Skeletal muscle satellite cell (primary cell): ENCODE measurements around the gene DNLZ.

Experiments used
- H3K27me3 ChIP-seq: 2 replicates; pipeline ENCODE4 v1.7.0; 2013; ENCODE audit warnings: low read length; ENCODE audit not compliant: control insufficient read depth, insufficient read depth
- H3K36me3 ChIP-seq: 2 replicates; pipeline ENCODE4 v1.7.0; 2013; ENCODE audit warnings: mild to moderate bottlenecking, control low read depth, low read length; ENCODE audit not compliant: insufficient read depth
- H3K4me1 ChIP-seq: 2 replicates; pipeline ENCODE4 v1.7.0; 2013; ENCODE audit warnings: low read length; ENCODE audit not compliant: control insufficient read depth, insufficient read depth
- H3K4me2 ChIP-seq: 2 replicates; pipeline ENCODE4 v1.7.0; 2013; ENCODE audit warnings: mild to moderate bottlenecking, low read length
- H3K4me3 ChIP-seq: 2 replicates; pipeline ENCODE4 v1.7.0; 2013; ENCODE audit warnings: low read length
- H3K9ac ChIP-seq: 2 replicates; pipeline ENCODE4 v1.7.0; 2013; ENCODE audit warnings: mild to moderate bottlenecking, low read depth, low read length, moderate library complexity
- H3K9me3 ChIP-seq: replicated peaks from 2 replicates; pipeline ENCODE4 v1.7.0; 2013; ENCODE audit warnings: mild to moderate bottlenecking, control low read depth, low read length

DNLZ gene

DNA sequence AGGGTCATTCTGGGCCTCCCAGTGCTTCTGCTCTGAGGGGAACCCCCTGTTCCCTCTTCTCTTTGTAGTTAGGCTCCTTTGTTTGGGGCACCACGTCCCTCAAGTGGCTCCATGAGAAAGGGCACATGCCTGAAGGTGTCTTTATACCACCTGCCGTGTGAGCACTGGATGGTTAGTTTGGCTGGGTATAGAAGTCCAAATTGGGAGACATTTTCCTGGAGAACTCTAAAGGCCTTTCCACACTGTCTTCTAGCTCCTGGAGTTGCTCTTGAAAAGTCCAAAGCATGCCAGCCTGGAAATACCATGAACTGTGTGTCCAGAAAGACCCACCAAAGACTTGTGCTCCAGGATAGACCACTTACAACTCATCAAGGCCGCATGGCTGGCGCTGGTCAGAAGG, 48.6 kb downstream of the DNLZ start:
- no peak overlapping the region for H3K9ac ChIP-seq
- no peak overlapping the region for H3K4me2 ChIP-seq
- H3K36me3 ChIP-seq, result no peaks in the 10 kb centered on the region
- peaks cover 3% of the 10 kb centered on the region for H3K27me3 ChIP-seq
- no peak overlapping the region for H3K4me3 ChIP-seq
- H3K4me1 ChIP-seq, result no peaks in the 10 kb centered on the region
- H3K9me3 ChIP-seq, result peaks cover 15% of the 10 kb centered on the region

GRCh38 chr9:136314056-136314416, 49.5 kb downstream of the DNLZ start:
- Histone ChIP-seq H3K27me3 (peaks cover 3% of the 10 kb centered on the region), H3K9ac (no peak overlapping the region), H3K4me3 (no peak overlapping the region), H3K36me3 (no peaks in the 10 kb centered on the region), H3K4me2 (no peak overlapping the region), H3K9me3 (peaks cover 15% of the 10 kb centered on the region), H3K4me1 (no peaks in the 10 kb centered on the region)

GRCh38 chr9:136313111-136314055, 50.2 kb downstream of the DNLZ start:
- Histone ChIP-seq H3K4me3 (no peak overlapping the region), H3K9me3 (peaks cover 15% of the 10 kb centered on the region), H3K4me2 (no peak overlapping the region), H3K27me3 (peaks cover 3% of the 10 kb centered on the region), H3K9ac (no peak overlapping the region), H3K4me1 (no peaks in the 10 kb centered on the region), H3K36me3 (no peaks in the 10 kb centered on the region)

DNA sequence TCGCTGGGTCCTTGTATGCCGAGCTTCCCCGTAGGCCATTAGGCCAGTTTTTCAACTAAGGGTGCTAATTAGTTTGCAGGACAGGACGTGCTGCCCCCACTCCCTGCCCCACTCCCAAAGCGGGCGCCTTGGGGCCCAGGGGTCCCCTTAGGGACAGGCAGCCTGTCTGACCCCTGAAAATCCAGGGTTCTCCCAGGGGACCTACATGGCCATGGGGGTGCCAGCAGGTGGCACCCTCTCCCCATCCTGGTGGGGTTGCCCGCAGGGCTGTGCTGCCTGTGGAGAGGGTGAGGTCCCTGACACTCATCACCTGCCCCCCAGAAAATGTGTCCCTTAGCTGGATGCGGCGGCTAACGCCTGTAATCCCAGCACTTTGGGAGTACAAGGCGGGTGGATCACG, 51.1 kb downstream of the DNLZ start:
- H3K4me3 ChIP-seq, result no peak overlapping the region
- H3K4me1 ChIP-seq, result no peaks in the 10 kb centered on the region
- no peaks in the 10 kb centered on the region for H3K36me3 ChIP-seq
- H3K9ac ChIP-seq, result no peak overlapping the region
- no peak overlapping the region for H3K4me2 ChIP-seq
- peaks cover 15% of the 10 kb centered on the region for H3K9me3 ChIP-seq
- H3K27me3 ChIP-seq, result peaks cover 3% of the 10 kb centered on the region

DNA sequence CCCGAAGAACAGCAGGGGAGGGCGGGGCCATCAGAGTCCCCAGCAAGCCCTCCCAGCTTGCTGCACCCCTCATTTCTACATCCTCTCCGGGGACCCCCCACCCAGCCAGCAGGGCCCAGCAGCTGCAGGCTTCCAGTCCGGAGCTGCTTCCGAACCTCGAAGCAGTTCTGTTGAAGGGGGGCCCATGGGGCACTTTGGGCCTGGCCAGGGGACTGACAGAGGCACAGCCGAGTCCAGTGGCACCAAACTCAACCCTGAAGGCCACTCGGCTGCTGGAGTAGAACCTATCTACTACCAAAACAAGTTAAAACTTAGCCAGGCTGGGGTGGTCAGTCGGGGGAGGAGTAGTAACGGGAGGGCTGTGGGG, 51.6 kb downstream of the DNLZ start:
- Histone ChIP-seq H3K4me3 (no peak overlapping the region), H3K36me3 (no peaks in the 10 kb centered on the region), H3K9me3 (peaks cover 15% of the 10 kb centered on the region), H3K27me3 (peaks cover 6% of the 10 kb centered on the region), H3K9ac (no peak overlapping the region), H3K4me2 (no peak overlapping the region), H3K4me1 (no peaks in the 10 kb centered on the region)

- no peak overlapping the region for H3K4me3 ChIP-seq
- no peak overlapping the region for H3K4me2 ChIP-seq
- H3K9me3 ChIP-seq, result peaks cover 15% of the 10 kb centered on the region
- H3K36me3 ChIP-seq, result no peaks in the 10 kb centered on the region
- no peaks in the 10 kb centered on the region for H3K4me1 ChIP-seq
- H3K27me3 ChIP-seq, result peaks cover 12% of the 10 kb centered on the region
- H3K9ac ChIP-seq, result no peak overlapping the region
These were observed 52.2 kb downstream of the DNLZ start for GRCh38 chr9:136311051-136312008.

DNA sequence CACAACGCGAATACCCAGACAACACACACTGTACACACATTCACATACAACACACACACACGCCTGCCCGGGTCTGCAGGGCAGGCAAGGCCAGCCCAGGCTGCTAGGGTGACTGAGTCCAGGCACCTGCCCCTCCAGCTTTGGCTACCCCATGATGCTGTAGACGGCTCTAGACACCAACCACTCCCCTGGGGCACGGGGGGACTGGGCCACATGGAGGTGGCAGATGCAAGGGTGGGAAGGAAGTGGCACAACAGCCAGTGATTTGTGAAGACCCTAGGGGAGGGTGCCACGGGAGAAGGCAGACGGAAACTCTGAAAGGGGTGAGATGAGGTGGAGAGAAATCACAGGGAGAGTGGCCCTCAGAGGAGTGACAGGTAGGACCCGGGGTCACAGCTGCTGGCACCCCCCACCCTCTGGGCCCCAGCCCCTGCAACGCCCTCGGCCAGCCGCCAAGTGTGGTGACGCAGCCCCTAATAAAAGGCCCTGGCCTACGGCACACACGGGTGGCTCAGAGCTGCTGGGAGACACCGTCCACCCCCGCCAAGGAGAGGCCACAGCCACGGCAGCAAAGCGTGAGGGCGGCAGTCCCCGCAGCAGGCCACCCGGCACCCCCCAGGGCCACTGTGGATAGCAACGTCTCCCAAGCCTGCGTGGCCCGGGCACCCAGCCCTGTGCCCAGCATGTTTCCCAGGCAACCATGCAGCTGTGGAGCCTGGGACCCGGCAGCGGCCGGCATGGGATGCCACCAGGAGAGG, 53.1 kb downstream of the DNLZ start:
- Histone ChIP-seq H3K36me3 (no peaks in the 10 kb centered on the region), H3K4me3 (no peak overlapping the region), H3K9me3 (peaks cover 8% of the 10 kb centered on the region), H3K4me2 (no peak overlapping the region), H3K4me1 (no peaks in the 10 kb centered on the region), H3K27me3 (peaks cover 21% of the 10 kb centered on the region), H3K9ac (no peak overlapping the region)

GRCh38 chr9:136309806-136310220, 53.7 kb downstream of the DNLZ start:
- Histone ChIP-seq H3K4me1 (no peaks in the 10 kb centered on the region), H3K9ac (no peak overlapping the region), H3K9me3 (peaks cover 1% of the 10 kb centered on the region), H3K4me2 (no peak overlapping the region), H3K4me3 (no peak overlapping the region), H3K27me3 (peaks cover 27% of the 10 kb centered on the region), H3K36me3 (no peaks in the 10 kb centered on the region)
